HG02852 (cell line): Measurements from ENCODE around the gene CMTM8.
"Not testable (repeated sequence)": the region's sequence is repeated elsewhere in the genome, so short reads cannot be mapped to it uniquely, and the experiment has no call there.

Experiments
- ATAC-seq: cut with Tn5 transposase; IDR thresholded peaks from one replicate; pipeline ENCODE4 v1.9.1; 2021; ENCODE audit warnings: mild to moderate bottlenecking, moderate library complexity; ENCODE audit not compliant: unreplicated experiment

Gene CMTM8

GRCh38 chr3:32374788-32375595 is 136.5 kb downstream of the CMTM8 start:
- ATAC-seq: peak; percentile 45

- ATAC-seq: no peak
Observed at GRCh38 chr3:32375596-32375930, 137.1 kb downstream of the CMTM8 start.

GRCh38 chr3:32376115-32376514 is 137.6 kb downstream of the CMTM8 start:
- no peak for ATAC-seq

GRCh38 chr3:32379831-32380500 is 141.5 kb downstream of the CMTM8 start:
- ATAC-seq: no peak

- ATAC-seq: no peak
Observed at GRCh38 chr3:32381922-32382321, 143.4 kb downstream of the CMTM8 start.

- no peak for ATAC-seq
Observed at GRCh38 chr3:32383136-32383711, 144.7 kb downstream of the CMTM8 start.

GRCh38 chr3:32384938-32385337 is 146.5 kb downstream of the CMTM8 start:
- no peak for ATAC-seq

- ATAC-seq: no peak
Observed at GRCh38 chr3:32387512-32387911, 149.0 kb downstream of the CMTM8 start.

- not testable (repeated sequence) for ATAC-seq
Observed at GRCh38 chr3:32389577-32389976, 151.1 kb downstream of the CMTM8 start.

- peak; percentile 55 for ATAC-seq
Observed at GRCh38 chr3:32391643-32392535, 153.4 kb downstream of the CMTM8 start, which contains the start of gene CMTM7. Gene CMTM7 (plus strand): TSS chr3:32391853. CDS start chr3:32391907, 54 bp downstream.

- no peak for ATAC-seq
Observed at GRCh38 chr3:32392536-32393302, 154.2 kb downstream of the CMTM8 start.

- no peak for ATAC-seq
Observed at GRCh38 chr3:32395496-32395895, 157.0 kb downstream of the CMTM8 start.

- no peak for ATAC-seq
Observed at GRCh38 chr3:32397941-32398340, 159.5 kb downstream of the CMTM8 start.

GRCh38 chr3:32398531-32398930 is 160.1 kb downstream of the CMTM8 start:
- ATAC-seq: no peak

- no peak for ATAC-seq
Observed at GRCh38 chr3:32399030-32399620, 160.6 kb downstream of the CMTM8 start.

- ATAC-seq: no peak
Observed at GRCh38 chr3:32401126-32401525, 162.6 kb downstream of the CMTM8 start.

GRCh38 chr3:32401556-32402081 is 163.1 kb downstream of the CMTM8 start:
- peak; percentile 77 for ATAC-seq

GRCh38 chr3:32403663-32404062 is 165.2 kb downstream of the CMTM8 start:
- ATAC-seq: no peak

- no peak for ATAC-seq
Observed at GRCh38 chr3:32404714-32405113, 166.2 kb downstream of the CMTM8 start.

- no peak for ATAC-seq
Observed at GRCh38 chr3:32405155-32405554, 166.7 kb downstream of the CMTM8 start.
